GM21381 (cell line): Measurements from ENCODE around the gene TMEM255B.
"Not testable (repeated sequence)": the region's sequence is repeated elsewhere in the genome, so short reads cannot be mapped to it uniquely, and the experiment has no call there.

ENCODE experiments used
- ATAC-seq: cut with Tn5 transposase; IDR thresholded peaks from one replicate; pipeline ENCODE4 v1.9.1; 2021; ENCODE audit warnings: mild to moderate bottlenecking, moderate library complexity; ENCODE audit not compliant: unreplicated experiment

The TMEM255B gene

DNA sequence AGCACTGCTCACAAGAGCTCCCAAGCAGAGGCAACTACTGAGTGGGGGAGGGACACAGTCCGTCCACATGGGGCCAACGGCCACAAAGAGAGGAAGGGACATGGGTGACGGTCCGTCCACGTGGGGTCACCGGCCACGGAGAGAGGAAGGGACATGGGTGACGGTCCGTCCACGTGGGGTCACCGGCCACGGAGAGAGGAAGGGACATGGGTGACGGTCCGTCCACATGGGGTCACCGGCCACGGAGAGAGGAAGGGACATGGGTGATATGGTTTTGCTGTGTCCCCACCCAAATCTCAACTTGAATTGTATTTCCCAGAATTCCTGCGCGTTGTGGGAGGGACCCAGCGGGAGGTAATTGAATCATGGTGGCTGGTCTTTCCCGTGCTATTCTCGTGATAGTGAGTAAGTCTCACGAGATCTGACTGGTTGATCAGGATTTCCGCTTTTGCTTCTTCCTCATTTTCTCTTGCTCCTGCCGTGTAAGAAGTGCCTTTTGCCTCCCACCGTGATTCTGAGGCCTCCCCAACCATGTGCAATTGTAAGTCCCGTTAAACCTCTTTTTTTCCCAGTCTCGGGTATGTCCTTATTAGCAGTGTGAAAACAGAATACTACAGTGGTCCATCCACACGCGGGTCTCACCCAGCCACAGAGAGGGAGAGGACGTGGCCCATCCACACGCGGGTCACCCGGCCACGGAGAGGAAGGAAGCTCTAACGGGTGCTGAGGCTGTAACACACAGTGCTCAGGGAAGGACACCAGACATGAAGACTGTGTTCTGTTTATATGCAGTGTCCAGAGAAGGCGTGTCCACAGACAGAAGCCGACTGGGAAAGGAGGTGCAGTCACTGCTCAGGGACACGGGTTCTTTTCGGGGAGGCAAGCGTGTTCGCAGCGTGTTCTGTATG lies 56.4 kb downstream of the TMEM255B start:
- ATAC-seq, result no peak

DNA sequence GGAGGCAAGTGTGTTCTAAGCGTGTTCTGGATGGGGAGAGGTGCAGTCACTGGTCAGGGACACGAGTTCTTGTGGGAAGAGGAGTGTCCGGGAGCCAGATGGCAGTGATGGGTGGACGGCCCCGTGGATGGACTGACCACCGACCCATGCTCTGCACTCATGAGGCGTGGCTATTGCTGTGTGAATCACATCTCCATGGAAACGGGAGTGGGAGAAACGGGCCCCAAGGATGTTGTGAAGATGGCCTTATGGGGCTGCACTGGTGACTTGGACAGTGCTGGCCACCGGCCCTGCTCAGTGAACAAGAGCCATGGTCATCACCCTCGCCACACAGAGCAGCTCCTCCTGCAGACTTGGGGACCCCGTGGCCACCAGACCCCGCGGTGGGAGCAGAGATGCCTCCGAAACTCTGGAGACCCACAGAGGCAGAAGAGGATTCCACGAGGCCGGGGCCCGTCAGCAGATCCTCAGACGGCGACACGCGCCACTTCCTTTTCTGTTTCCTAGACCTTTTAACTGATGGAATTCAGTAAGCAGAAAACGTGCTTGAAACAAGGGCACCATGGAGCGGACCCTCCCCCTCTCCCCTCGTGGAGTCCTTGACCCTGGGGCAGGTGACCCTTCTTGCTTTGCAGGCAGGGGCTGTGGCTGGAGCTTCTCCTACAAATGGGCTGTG lies 57.4 kb downstream of the TMEM255B start:
- ATAC-seq, result peak; percentile 10

DNA sequence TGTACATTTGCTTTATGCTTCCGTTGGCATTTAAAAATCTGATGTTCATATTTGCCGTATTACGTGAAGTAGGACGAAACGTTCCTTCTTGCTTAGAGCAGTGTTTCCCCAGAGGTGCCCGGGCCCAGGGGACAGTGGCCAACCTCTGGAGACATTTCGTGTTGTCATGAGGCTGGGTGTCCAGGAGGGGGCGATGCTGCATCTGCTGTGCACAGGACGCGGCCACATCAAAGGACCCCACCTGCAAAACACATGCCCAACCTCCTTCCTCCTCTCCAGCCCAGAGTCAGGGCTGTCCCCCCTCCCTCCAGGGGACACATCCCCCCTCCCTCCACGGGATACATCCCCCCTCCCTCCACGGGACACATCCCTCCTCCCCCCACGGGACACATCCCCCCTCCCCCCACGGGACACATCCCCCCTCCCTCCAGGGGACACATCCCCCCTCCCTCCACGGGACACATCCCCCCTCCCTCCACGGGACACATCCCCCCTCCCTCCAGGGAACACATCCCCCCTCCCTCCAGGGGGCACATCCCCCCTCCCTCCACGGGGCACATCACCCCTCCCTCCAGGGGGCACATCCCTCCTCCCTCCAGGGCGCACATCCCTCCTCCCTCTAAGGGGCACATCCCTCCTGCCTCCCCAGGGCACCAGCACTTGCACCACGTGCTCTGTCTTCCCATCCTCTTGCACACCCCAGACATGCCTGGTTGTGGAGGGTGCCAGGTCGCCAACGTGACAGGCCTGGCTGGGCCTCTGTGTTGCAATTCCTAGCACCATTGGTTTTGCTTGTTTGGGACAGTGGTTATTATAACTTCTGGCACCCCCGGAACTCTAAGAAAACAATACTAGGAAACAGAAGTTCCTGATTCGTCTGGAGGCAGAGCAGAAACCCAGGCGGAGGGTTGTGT lies 58.2 kb downstream of the TMEM255B start:
- peak; percentile 62 for ATAC-seq

- ATAC-seq, result no peak
Observed at GRCh38 chr13:113817860-113818691, 59.0 kb downstream of the TMEM255B start.

DNA sequence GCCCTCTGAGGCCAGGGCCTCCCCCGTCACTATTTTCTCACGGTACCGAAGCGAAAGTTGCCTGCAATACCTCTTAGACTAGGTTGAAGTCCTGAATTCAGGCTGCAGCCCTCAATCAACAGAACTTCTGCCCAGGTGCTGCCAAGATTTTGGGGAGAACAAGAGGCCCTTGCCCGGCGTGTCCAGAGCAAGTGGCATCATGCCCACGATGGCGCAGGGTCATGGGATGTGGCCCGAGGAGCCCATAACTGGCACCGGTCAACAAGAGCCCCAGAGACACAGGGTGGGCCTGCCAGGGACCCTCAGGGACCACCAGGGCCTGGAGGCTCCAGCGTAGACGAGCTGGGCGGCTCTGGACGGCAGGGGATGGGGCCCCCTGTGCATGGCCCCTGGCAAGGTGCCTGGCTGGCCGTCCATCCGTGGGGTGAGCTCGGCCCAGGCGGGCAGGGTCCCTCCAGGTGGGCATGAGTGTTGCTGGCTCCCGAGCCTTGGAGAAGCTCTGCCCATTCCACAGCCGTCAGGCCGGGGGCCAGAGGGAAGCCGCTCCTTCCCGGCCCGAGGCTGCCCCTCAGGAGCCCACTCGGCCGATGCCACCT lies 59.8 kb downstream of the TMEM255B start:
- ATAC-seq, result no peak

DNA sequence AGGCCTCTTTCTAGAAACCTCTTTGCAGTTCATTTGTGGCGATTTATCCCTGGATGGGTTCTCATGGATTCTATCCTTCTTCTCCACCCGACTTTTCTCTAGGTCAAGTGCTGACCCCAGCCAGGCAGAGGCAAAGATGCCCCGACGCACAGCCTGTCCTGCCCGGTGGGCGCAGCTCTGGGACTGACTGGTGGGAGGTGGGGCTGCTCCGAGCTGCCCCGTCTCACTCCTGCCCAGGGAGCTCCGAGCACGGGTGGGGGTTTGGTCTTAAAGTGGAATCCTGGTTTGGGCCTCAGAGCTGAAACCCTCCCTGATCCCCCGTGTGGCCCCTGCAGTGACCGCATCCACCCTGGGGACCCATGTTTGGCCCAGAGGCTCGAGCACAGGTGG lies 60.3 kb downstream of the TMEM255B start:
- no peak for ATAC-seq

- ATAC-seq, result no peak
Observed at GRCh38 chr13:113819731-113820715, 61.0 kb downstream of the TMEM255B start.

GRCh38 chr13:113820813-113821651 lies 62.0 kb downstream of the TMEM255B start:
- ATAC-seq, result no peak

- no peak for ATAC-seq
Observed at GRCh38 chr13:113821847-113822246, 62.8 kb downstream of the TMEM255B start.

DNA sequence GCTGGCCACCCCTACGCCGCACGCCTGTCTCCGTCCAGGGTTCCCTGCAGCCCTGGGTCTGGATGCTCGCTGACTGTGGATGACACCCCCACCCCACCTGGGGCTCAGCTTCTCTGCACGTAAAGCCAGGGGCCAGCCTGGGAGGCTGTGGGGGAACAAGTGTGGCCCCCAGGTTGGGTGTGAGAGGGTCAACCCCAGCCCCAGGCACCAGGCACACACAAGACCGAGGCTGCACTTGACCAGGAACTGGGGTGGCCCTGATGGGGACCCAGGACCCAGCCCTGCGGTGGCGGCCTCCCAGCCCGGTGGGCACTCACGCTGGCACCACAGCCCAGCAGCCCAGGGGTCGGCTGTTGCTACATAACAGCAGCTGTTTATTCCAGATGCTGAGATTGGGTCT lies 63.2 kb downstream of the TMEM255B start:
- no peak for ATAC-seq

DNA sequence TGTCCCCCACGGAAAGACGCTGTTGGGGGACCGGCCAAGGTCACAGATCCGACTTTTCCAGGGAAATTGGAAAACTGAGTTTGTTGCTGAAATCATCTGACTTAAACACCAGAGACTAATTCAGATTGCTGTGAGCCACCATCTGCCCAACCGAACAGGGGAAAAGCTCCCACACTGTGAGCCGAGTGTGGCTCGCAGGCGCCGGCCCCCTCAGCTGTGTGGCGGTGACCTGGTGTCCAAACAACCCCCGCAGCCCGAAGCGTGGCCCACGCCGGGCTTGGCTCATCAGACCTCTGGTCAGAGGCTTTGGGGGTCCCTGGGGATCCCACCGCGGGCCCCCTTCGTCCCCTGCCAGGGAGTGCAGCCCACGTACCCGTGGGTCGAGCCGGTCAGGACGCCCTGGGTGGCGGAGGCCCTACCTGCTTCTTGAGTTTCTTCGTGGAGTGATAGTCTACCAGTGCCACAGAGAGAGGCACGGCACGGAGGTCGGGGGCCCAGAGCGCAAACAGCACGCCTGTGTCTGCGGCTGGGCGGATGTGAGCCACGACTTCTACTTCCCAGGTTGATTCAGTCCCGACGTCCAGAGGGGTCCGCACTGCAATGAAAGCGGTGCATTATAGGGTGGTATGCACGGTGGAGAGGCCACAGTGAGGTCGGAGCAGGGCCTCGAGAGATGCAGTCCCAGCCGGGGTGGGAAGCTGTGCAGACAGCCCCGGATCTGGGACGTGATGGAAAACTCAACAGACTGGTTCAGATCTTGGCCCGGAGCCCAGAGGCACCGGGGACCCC lies 64.1 kb downstream of the TMEM255B start:
- no peak for ATAC-seq

GRCh38 chr13:113823771-113824170 lies 64.7 kb downstream of the TMEM255B start:
- ATAC-seq, result no peak

DNA sequence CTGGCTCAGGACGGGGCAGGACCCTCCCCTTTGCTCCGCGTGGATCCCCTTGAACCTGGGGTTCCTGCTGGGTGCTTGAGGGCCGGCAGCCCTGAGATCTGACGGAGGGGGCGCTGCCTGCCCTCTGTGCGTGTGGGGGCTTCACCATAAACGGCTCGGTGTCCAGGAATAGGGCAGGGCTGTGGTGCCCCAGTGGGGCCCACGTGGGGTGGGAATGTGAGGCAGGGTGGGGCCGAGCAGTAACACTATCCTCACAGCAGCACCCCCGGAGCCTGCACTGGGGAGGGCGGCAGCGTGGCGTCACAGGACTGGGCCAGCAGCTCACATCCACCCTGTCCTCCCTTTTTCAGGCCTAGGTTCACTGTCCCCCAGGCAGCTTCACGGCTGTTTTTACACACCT lies 66.8 kb downstream of the TMEM255B start:
- no peak for ATAC-seq

DNA sequence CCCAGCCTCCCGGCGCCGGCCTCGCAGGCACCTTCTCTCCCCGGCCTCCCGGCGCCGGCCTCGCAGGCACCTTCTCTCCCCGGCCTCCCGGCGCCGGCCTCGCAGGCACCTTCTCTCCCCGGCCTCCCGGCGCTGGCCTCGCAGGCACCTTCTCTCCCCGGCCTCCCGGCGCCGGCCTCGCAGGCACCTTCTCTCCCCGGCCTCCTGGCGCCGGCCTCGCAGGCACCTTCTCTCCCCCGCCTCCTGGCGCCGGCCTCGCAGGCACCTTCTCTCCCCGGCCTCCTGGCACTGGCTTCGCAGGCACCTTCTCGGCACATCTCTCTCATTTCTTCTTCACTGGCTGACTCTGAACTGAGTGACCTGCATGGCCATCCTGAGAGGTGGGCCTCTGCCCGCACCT lies 67.4 kb downstream of the TMEM255B start:
- not testable (repeated sequence) for ATAC-seq

- no peak for ATAC-seq
Observed at GRCh38 chr13:113827021-113827420, 68.0 kb downstream of the TMEM255B start.

- ATAC-seq, result no peak
Observed at GRCh38 chr13:113828282-113828825, 69.3 kb downstream of the TMEM255B start.
